HEK293 (cell line): ENCODE measurements around the gene DCP1B.

ENCODE experiments used
- CTCF ChIP-seq: fragments of 450-650 bp; formaldehyde crosslinking; IDR thresholded peaks from 2 replicates; pipeline ENCODE4 v1.5.1; 2016; ENCODE audit warnings: missing biosample characterization, missing genetic modification characterization
- KLF10 ChIP-seq: fragments of 450-650 bp; IDR thresholded peaks from 2 replicates; pipeline ENCODE4 v1.5.1; 2018; ENCODE audit warnings: missing biosample characterization, mild to moderate bottlenecking, missing genetic modification characterization
- KLF8 ChIP-seq: fragments of 450-650 bp; formaldehyde crosslinking; IDR thresholded peaks from 2 replicates; pipeline ENCODE4 v1.5.1; 2016; ENCODE audit warnings: missing biosample characterization, missing genetic modification characterization
- YY1 ChIP-seq: fragments of 450-650 bp; formaldehyde crosslinking; IDR thresholded peaks from 2 replicates; pipeline ENCODE4 v1.5.1; 2018; ENCODE audit warnings: missing biosample characterization, missing genetic modification characterization

- TF ChIP-seq CTCF (tag by site-specific recombination) = no peak
- no peak for TF ChIP-seq YY1
- TF ChIP-seq KLF10 (tag by site-specific recombination) = no peak
- no peak for TF ChIP-seq KLF8 (tag by site-specific recombination)
These were observed 563 bp downstream of the DCP1B start for GRCh38 chr12:2003676-2004112.
